ENCODE data around the gene CNFN.

The CNFN gene

DNA sequence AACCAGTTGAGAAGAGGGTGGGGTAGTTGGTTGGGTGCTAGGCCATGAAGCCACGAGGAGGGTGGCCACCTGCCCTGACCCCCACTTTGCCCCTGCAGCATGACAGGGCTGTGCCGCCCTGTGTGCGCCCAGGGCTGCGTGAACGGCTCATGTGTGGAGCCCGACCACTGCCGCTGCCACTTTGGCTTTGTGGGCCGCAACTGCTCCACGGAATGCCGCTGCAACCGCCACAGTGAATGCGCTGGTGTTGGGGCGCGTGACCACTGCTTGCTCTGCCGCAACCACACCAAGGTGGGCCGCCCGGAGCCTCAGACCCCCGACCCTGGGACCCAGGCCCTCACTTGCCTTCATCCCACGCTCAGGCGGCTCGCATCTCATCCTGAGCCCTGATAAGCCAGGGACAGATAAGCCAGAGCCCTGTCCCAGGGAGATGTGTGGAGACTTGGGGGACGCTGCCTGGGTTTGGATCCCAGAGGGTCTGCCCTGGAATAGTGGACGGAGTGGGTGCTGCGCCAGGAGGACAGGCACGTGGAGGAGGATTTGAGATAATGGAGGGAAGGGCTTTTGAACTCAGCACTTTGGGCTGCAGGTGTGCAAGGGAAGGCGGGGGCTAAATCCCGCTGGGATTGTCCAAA lies 20.5 kb downstream of the CNFN start:
- Histone ChIP-seq H3K4me1 (ENCODE audit: insufficient read depth, low read length) (no peaks in the 10 kb centered on the region), H2AFZ (ENCODE audit: low read depth, low read length) (no peak overlapping the region), H4K20me1 (ENCODE audit: insufficient read depth, low read length) (no peaks in the 10 kb centered on the region), H3K4me3 (ENCODE audit: low read depth in 1 of 2, low read length in 2 of 2) (no peak overlapping the region), H3K27me3 (ENCODE audit: insufficient read depth, low read length, poor library complexity) (no peaks in the 10 kb centered on the region), H3K36me3 (ENCODE audit: insufficient read depth, low read length) (peaks cover 4% of the 10 kb centered on the region; the same call in 1 of the 2 replicates), H3K79me2 (ENCODE audit: insufficient read depth, low read length) (no peaks in the 10 kb centered on the region), H3K4me2 (ENCODE audit: insufficient read depth, low read length) (no peak overlapping the region), H3K9me3 (ENCODE audit: insufficient read depth, low read length, severe bottlenecking) (no peaks in the 10 kb centered on the region), H3K27ac (ENCODE audit: low read length) (no peak overlapping the region), H3K9ac (ENCODE audit: low read depth, low read length) (no peak overlapping the region)
- DNase-seq (no peak), ATAC-seq (ENCODE audit: insufficient read depth, low read depth) (no peak)
- no peak for TF ChIP-seq EZH2 (IDR thresholded peaks at IDR 0.05; ENCODE audit: borderline replicate concordance, low read depth, low read length, severe bottlenecking)
- TF ChIP-seq, protein P1, sequence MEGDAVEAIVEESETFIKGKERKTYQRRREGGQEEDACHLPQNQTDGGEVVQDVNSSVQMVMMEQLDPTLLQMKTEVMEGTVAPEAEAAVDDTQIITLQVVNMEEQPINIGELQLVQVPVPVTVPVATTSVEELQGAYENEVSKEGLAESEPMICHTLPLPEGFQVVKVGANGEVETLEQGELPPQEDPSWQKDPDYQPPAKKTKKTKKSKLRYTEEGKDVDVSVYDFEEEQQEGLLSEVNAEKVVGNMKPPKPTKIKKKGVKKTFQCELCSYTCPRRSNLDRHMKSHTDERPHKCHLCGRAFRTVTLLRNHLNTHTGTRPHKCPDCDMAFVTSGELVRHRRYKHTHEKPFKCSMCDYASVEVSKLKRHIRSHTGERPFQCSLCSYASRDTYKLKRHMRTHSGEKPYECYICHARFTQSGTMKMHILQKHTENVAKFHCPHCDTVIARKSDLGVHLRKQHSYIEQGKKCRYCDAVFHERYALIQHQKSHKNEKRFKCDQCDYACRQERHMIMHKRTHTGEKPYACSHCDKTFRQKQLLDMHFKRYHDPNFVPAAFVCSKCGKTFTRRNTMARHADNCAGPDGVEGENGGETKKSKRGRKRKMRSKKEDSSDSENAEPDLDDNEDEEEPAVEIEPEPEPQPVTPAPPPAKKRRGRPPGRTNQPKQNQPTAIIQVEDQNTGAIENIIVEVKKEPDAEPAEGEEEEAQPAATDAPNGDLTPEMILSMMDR (IDR thresholded peaks at IDR 0.05; ENCODE audit: borderline replicate concordance, extremely low read depth, low read length, poor library complexity, severe bottlenecking), result no peak

DNA sequence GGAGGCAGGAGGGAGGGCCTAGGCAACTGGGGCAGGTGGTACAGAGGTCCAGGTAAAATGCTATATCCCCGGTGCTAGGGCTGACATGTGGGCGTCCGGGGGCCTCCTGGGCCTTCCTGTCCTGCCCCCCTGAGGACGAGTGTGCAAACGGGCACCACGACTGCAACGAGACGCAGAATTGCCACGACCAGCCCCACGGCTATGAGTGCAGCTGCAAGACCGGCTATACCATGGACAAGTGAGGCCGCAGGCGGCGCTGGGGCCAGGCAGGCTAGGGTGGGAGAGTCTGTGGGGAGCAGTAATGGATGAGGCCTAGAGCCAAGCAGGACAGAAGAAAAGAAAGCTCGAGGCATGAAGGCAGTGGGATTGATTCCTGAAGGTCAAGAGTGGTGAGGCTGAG lies 21.3 kb downstream of the CNFN start:
- Histone ChIP-seq H3K4me3 (ENCODE audit: low read depth in 1 of 2, low read length in 2 of 2) (no peak overlapping the region), H4K20me1 (ENCODE audit: insufficient read depth, low read length) (no peaks in the 10 kb centered on the region; the same call in 1 of the 2 replicates), H3K79me2 (ENCODE audit: insufficient read depth, low read length) (no peaks in the 10 kb centered on the region), H3K27ac (ENCODE audit: low read length) (no peak overlapping the region), H3K4me2 (ENCODE audit: insufficient read depth, low read length) (no peak overlapping the region), H3K9ac (ENCODE audit: low read depth, low read length) (no peak overlapping the region), H3K4me1 (ENCODE audit: insufficient read depth, low read length) (no peaks in the 10 kb centered on the region), H2AFZ (ENCODE audit: low read depth, low read length) (no peak overlapping the region), H3K9me3 (ENCODE audit: insufficient read depth, low read length, severe bottlenecking) (no peaks in the 10 kb centered on the region), H3K36me3 (ENCODE audit: insufficient read depth, low read length) (peaks cover 11% of the 10 kb centered on the region), H3K27me3 (ENCODE audit: insufficient read depth, low read length, poor library complexity) (no peaks in the 10 kb centered on the region)
- no peak for TF ChIP-seq EZH2 (IDR thresholded peaks at IDR 0.05; ENCODE audit: borderline replicate concordance, low read depth, low read length, severe bottlenecking)
- TF ChIP-seq, protein P1 (IDR thresholded peaks at IDR 0.05; ENCODE audit: borderline replicate concordance, extremely low read depth, low read length, poor library complexity, severe bottlenecking), result no peak
- ATAC-seq (ENCODE audit: insufficient read depth, low read depth) (no peak), DNase-seq (no peak)

DNA sequence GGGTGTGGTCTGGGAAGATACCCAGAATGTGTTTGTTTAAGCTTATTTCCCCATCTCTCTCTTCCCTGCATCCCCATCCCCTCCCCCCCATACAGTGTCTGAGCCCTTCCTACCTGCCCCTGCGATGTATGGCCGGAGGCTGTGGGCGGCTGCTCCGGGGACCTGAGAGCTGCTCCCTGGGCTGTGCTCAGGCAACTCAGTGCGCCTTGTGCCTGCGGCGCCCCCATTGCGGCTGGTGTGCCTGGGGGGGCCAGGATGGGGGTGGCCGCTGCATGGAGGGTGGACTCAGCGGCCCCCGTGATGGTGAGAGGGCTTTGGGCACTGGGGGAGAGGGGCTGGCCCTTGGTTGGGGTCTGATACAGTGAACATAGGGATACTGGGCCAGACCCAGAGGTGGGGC lies 21.7 kb downstream of the CNFN start:
- Histone ChIP-seq H3K9ac (ENCODE audit: low read depth, low read length) (no peak overlapping the region), H3K79me2 (ENCODE audit: insufficient read depth, low read length) (no peaks in the 10 kb centered on the region), H3K4me3 (ENCODE audit: low read depth in 1 of 2, low read length in 2 of 2) (no peak overlapping the region), H3K27me3 (ENCODE audit: insufficient read depth, low read length, poor library complexity) (no peaks in the 10 kb centered on the region), H2AFZ (ENCODE audit: low read depth, low read length) (no peak overlapping the region), H3K36me3 (ENCODE audit: insufficient read depth, low read length) (peaks cover 13% of the 10 kb centered on the region), H3K4me1 (ENCODE audit: insufficient read depth, low read length) (no peaks in the 10 kb centered on the region), H3K4me2 (ENCODE audit: insufficient read depth, low read length) (no peak overlapping the region), H4K20me1 (ENCODE audit: insufficient read depth, low read length) (no peaks in the 10 kb centered on the region; the same call in 1 of the 2 replicates), H3K27ac (ENCODE audit: low read length) (no peak overlapping the region), H3K9me3 (ENCODE audit: insufficient read depth, low read length, severe bottlenecking) (no peaks in the 10 kb centered on the region)
- ATAC-seq (ENCODE audit: insufficient read depth, low read depth) (no peak), DNase-seq (no peak)
- no peak for TF ChIP-seq EZH2 (IDR thresholded peaks at IDR 0.05; ENCODE audit: borderline replicate concordance, low read depth, low read length, severe bottlenecking)
- TF ChIP-seq, protein P1 (IDR thresholded peaks at IDR 0.05; ENCODE audit: borderline replicate concordance, extremely low read depth, low read length, poor library complexity, severe bottlenecking), result no peak

Measured in DND-41 (cell line).